A549 (cell line): ENCODE data around the gene RHD. TPM values are rescaled to one million over a fixed set of nuclear protein-coding genes. Genes with fewer than 3 reads are reported as not detected.
"Not testable (repeated sequence)": the region's sequence is repeated elsewhere in the genome, so short reads cannot be mapped to it uniquely, and the experiment has no call there.

Experiments
- ATAC-seq, 2 experiments: fragments of 200-7000 bp in 1 of 2; fragments of >200 bp in 1 of 2; cut with Nextera tagmentation in 1 of 2; cut with Tn5 transposase in 1 of 2; 3 replicates each; pipeline versions ENCODE4 v1.8.0 to v1.9.1; 2018 to 2020; ENCODE audit warnings: mild to moderate bottlenecking in 1 of 2, moderate library complexity in 1 of 2
- CTCF ChIA-PET: fragments of 300-600 bp; sonication (Branson Sonifier 250); formaldehyde crosslinking; extraction: SDS; loops from one replicate; lab custom pipeline; 2021; ENCODE audit warnings: antibody characterized with exemption, inconsistent platforms; lab: Yijun Ruan, JAX
- POLR2A ChIA-PET: fragments of 350-600 bp; formaldehyde crosslinking; extraction: SDS; loops from one replicate; lab custom pipeline; 2021; ENCODE audit warnings: antibody characterized with exemption, inconsistent platforms; lab: Yijun Ruan, JAX
- DNase-seq, 2 experiments: peaks; one replicate each; pipeline versions ENCODE4 v3.0.0 to v3.0.0-alpha.2; 2011 to 2016; ENCODE audit warnings: low read depth in 1 of 2, low spot score in 1 of 2
- FAIRE-seq: peaks from 2 replicates; lab custom pipeline; 2011; peaks lifted over from hg19 to GRCh38; lab: Jason Lieb, UNC
- H3K27ac ChIP-seq, 2 experiments: fragments of >200 bp; sonication (Bioruptor Twin); formaldehyde crosslinking; 3 replicates each; pipeline ENCODE4 v1.5.1; 2016 to 2017
- H3K4me1 ChIP-seq: fragments of >200 bp; sonication (Bioruptor Twin); formaldehyde crosslinking; 3 replicates; pipeline ENCODE4 v1.6.1; 2016
- H3K4me2 ChIP-seq: fragments of >200 bp; sonication (Bioruptor Twin); formaldehyde crosslinking; 3 replicates; pipeline ENCODE4 v1.6.1; 2016
- H3K4me3 ChIP-seq: fragments of >200 bp; sonication (Bioruptor Twin); formaldehyde crosslinking; 3 replicates; pipeline ENCODE4 v1.5.1; 2016
- H3K9me3 ChIP-seq: fragments of >200 bp; sonication (Bioruptor Twin); formaldehyde crosslinking; 3 replicates; pipeline ENCODE4 v1.6.1; 2016
- WGBS: methylation state at CpG from one replicate; pipeline ENCODE4 v1.1.6; 2017; ENCODE audit errors: missing lambda C conversion rate; 5-methylcytosine and 5-hydroxymethylcytosine counted together
- polyA plus RNA-seq, 4 experiments: library from polyadenylated mRNA; depleted of rRNA in 3 of 4; stranded (reverse); fragments of >200 nt; fragmentation: RNase III in 1 of 4; extraction: RNeasy Plus Mini Kit Qiagen cat#74134 plus additional on column Dnase treatment in 1 of 4; gene quantifications; 2 replicates in 3 of 4; 3 replicates in 1 of 4; pipeline ENCODE4 v1.2.3, GENCODE V29; 2011 to 2017

Gene RHD
- polyA plus RNA-seq, 2 of the 4 experiments (the other 2 are of a cell fraction): not detected

GRCh38 chr1:25275648-25276047, 3.3 kb downstream of the RHD start:
- DNase-seq, CTCF ChIA-PET, H3K4me2 ChIP-seq, H3K4me3 ChIP-seq, ATAC-seq, FAIRE-seq, POLR2A ChIA-PET, H3K27ac ChIP-seq, H3K9me3 ChIP-seq, H3K4me1 ChIP-seq: not testable (repeated sequence)
- WGBS: 50% methylated on average over 1 of the region's 4 CpGs

GRCh38 chr1:25277295-25277694, 5.0 kb downstream of the RHD start:
- ATAC-seq, H3K4me1 ChIP-seq, H3K27ac ChIP-seq, DNase-seq, FAIRE-seq, H3K4me3 ChIP-seq, CTCF ChIA-PET, POLR2A ChIA-PET, H3K4me2 ChIP-seq, H3K9me3 ChIP-seq: not testable (repeated sequence)
- WGBS: no CpG with 5 or more reads among the region's 1 CpG

- H3K9me3 ChIP-seq, H3K4me2 ChIP-seq, ATAC-seq, H3K27ac ChIP-seq, CTCF ChIA-PET, FAIRE-seq, H3K4me3 ChIP-seq, DNase-seq, POLR2A ChIA-PET, H3K4me1 ChIP-seq: not testable (repeated sequence)
- WGBS: no CpG with 5 or more reads among the region's 2 CpGs
Measured at GRCh38 chr1:25278358-25278757, 6.0 kb downstream of the RHD start.

GRCh38 chr1:25278790-25279189, 6.5 kb downstream of the RHD start:
- no CpG with 5 or more reads among the region's 8 CpGs for WGBS
- H3K4me2 ChIP-seq, H3K4me3 ChIP-seq, H3K4me1 ChIP-seq, CTCF ChIA-PET, DNase-seq, ATAC-seq, H3K27ac ChIP-seq, H3K9me3 ChIP-seq, FAIRE-seq, POLR2A ChIA-PET: not testable (repeated sequence)

- H3K27ac ChIP-seq, CTCF ChIA-PET, DNase-seq, FAIRE-seq, ATAC-seq, POLR2A ChIA-PET, H3K4me2 ChIP-seq, H3K4me1 ChIP-seq, H3K4me3 ChIP-seq, H3K9me3 ChIP-seq: not testable (repeated sequence)
- no CpG with 5 or more reads among the region's 5 CpGs for WGBS
Measured at GRCh38 chr1:25279693-25280111, 7.4 kb downstream of the RHD start.

GRCh38 chr1:25285862-25286261, 13.6 kb downstream of the RHD start:
- POLR2A ChIA-PET, FAIRE-seq, H3K9me3 ChIP-seq, H3K4me3 ChIP-seq, H3K27ac ChIP-seq, H3K4me1 ChIP-seq, ATAC-seq, DNase-seq, CTCF ChIA-PET, H3K4me2 ChIP-seq: not testable (repeated sequence)
- WGBS: no CpG with 5 or more reads among the region's 3 CpGs

GRCh38 chr1:25287164-25287563, 14.9 kb downstream of the RHD start:
- WGBS: no CpG with 5 or more reads among the region's 6 CpGs
- CTCF ChIA-PET, H3K4me2 ChIP-seq, H3K4me3 ChIP-seq, H3K9me3 ChIP-seq, FAIRE-seq, H3K27ac ChIP-seq, POLR2A ChIA-PET, H3K4me1 ChIP-seq, ATAC-seq, DNase-seq: not testable (repeated sequence)

- DNase-seq, H3K9me3 ChIP-seq, CTCF ChIA-PET, FAIRE-seq, H3K4me3 ChIP-seq, H3K4me1 ChIP-seq, H3K4me2 ChIP-seq, ATAC-seq, H3K27ac ChIP-seq, POLR2A ChIA-PET: not testable (repeated sequence)
- 100% methylated on average over 1 of the region's 8 CpGs for WGBS
Measured at GRCh38 chr1:25288573-25289101, 16.3 kb downstream of the RHD start.

- FAIRE-seq, H3K4me3 ChIP-seq, H3K27ac ChIP-seq, H3K9me3 ChIP-seq, POLR2A ChIA-PET, H3K4me1 ChIP-seq, CTCF ChIA-PET, H3K4me2 ChIP-seq, DNase-seq: not testable (repeated sequence)
- WGBS: no CpG with 5 or more reads among the region's 6 CpGs
- peak; percentile 34 to 59; a peak in 2 of 6 replicates for ATAC-seq
Measured at GRCh38 chr1:25290043-25290442, 17.7 kb downstream of the RHD start.

- H3K27ac ChIP-seq, POLR2A ChIA-PET, FAIRE-seq, H3K4me3 ChIP-seq, H3K9me3 ChIP-seq, H3K4me2 ChIP-seq, ATAC-seq, H3K4me1 ChIP-seq, CTCF ChIA-PET, DNase-seq: not testable (repeated sequence)
- WGBS: no CpG with 5 or more reads among the region's 2 CpGs
Measured at GRCh38 chr1:25293426-25293825, 21.1 kb downstream of the RHD start.

- H3K4me2 ChIP-seq, CTCF ChIA-PET, DNase-seq, ATAC-seq, POLR2A ChIA-PET, H3K4me1 ChIP-seq, H3K9me3 ChIP-seq, H3K27ac ChIP-seq, FAIRE-seq, H3K4me3 ChIP-seq: not testable (repeated sequence)
- WGBS: no CpG with 5 or more reads among the region's 14 CpGs
Measured at GRCh38 chr1:25294889-25295826, 22.8 kb downstream of the RHD start.
